Activated CD8-positive, alpha-beta T cell treated with anti-CD3 and anti-CD28 coated beads, Interleukin-2, amount 10 ng/mL, durations not matched to agents 7 days and 5 days (primary cell): ENCODE results near the gene MYO1B. TPM values are rescaled to one million over a fixed set of nuclear protein-coding genes. Genes with fewer than 3 reads are reported as not detected.

ENCODE experiments used
- ATAC-seq: fragments of 150-1000 bp; cut with Tn5 transposase; one replicate; pipeline ENCODE4 v1.10.0; 2021; ENCODE audit warnings: moderate library complexity
- CTCF ChIA-PET: fragments of 350-600 bp; sonication (Branson Sonifier 250); formaldehyde crosslinking; loops from one replicate; lab custom pipeline; 2021; ENCODE audit warnings: antibody characterized with exemption; lab: Charles Lee
- POLR2A ChIA-PET: fragments of 350-600 bp; sonication (Branson Sonifier 250); formaldehyde crosslinking; loops from one replicate; lab custom pipeline; 2021; ENCODE audit warnings: antibody characterized with exemption; lab: Charles Lee
- DNase-seq: peaks from one replicate; pipeline ENCODE4 v3.0.0-alpha.2; 2020
- H3K27ac Mint-ChIP-seq: one replicate; pipeline ENCODE4 v1.8.0; 2021; ENCODE audit warnings: mild to moderate bottlenecking, mixed read lengths
- H3K27me3 Mint-ChIP-seq: one replicate; pipeline ENCODE4 v1.8.0; 2021; ENCODE audit warnings: low read depth, mixed read lengths
- H3K36me3 Mint-ChIP-seq: one replicate; pipeline ENCODE4 v1.8.0; 2021; ENCODE audit warnings: low read depth, mixed read lengths
- H3K4me1 Mint-ChIP-seq: one replicate; pipeline ENCODE4 v1.8.0; 2021; ENCODE audit warnings: low read depth, mixed read lengths
- H3K4me3 Mint-ChIP-seq: one replicate; pipeline ENCODE4 v1.8.0; 2021; ENCODE audit warnings: mild to moderate bottlenecking, mixed read lengths
- H3K9me3 Mint-ChIP-seq: one replicate; pipeline ENCODE4 v1.8.0; 2022; ENCODE audit warnings: mixed read lengths; ENCODE audit not compliant: insufficient read depth
- total RNA-seq, 2 experiments: library from RNA; stranded (reverse); gene quantifications; one replicate each; pipeline ENCODE4 v1.2.3, GENCODE V29; 2021

MYO1B gene
- total RNA-seq, 2 experiments from 2014 or later, result 2.6 to 3.4 TPM

DNA sequence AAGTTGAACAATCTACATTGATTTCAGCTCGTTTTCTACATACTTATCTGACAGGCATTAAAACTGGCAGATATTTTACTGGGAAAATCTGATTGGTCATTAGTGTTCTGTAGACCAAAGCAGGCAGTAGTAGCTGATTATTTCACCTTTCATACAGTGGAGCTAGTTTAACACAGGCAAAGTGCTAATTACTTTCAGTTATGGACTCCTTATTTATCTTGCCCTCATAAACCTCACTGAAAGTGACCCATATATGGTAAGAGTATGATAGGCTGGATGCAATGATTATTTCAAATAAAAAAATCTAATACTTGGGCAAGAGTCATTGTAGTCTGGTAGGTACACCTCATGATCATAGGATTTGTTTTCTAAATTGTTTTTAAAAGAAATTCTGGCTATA is 129.7 kb downstream of the MYO1B start:
- ATAC-seq, result no peak
- no peaks in the 10 kb centered on the region for H3K9me3 Mint-ChIP-seq
- no peak for DNase-seq
- H3K27ac Mint-ChIP-seq, result no peak overlapping the region
- H3K27me3 Mint-ChIP-seq, result no peaks in the 10 kb centered on the region
- H3K4me3 Mint-ChIP-seq, result no peak overlapping the region
- no peaks in the 10 kb centered on the region for H3K36me3 Mint-ChIP-seq
- CTCF ChIA-PET, result no interaction called here
- POLR2A ChIA-PET, result no interaction called here
- peaks cover 15% of the 10 kb centered on the region for H3K4me1 Mint-ChIP-seq

DNA sequence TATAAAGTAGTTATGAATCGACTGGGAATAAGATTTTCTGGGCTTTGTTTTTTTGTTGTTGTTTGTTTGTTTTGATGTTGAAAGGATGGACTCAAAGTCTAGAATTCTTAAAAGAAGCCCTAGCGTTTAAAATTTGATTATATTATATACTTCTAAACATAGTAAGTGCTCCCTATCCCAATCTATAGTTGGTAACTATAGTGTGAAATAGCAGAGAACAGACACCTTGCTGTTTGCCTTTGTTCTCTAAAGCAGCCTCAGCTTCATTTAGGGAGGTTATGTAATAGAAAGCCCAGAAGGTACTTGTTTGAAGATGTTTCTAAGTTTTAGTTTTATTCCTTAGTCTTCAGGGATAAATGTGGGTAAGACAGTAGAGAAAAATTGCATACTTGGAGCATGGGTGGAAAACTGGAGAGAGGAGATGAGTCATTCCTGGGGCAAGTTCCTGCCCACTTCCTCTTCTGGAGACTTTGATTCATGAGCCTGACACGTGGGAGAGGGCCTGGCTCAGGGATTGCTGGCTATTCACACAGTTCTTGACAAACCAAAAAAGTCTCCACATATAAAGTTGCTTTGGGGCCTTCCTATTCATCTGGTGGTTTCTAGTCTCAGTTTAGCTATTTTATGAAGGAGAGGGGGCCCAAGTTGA is 131.9 kb downstream of the MYO1B start:
- H3K9me3 Mint-ChIP-seq, result no peaks in the 10 kb centered on the region
- H3K27ac Mint-ChIP-seq, result no peak overlapping the region
- POLR2A ChIA-PET, result no interaction called here
- DNase-seq (no peak), ATAC-seq (no peak)
- H3K36me3 Mint-ChIP-seq, result no peaks in the 10 kb centered on the region
- CTCF ChIA-PET, result no interaction called here
- H3K4me1 Mint-ChIP-seq, result peaks cover 15% of the 10 kb centered on the region
- H3K4me3 Mint-ChIP-seq, result no peak overlapping the region
- no peaks in the 10 kb centered on the region for H3K27me3 Mint-ChIP-seq

DNA sequence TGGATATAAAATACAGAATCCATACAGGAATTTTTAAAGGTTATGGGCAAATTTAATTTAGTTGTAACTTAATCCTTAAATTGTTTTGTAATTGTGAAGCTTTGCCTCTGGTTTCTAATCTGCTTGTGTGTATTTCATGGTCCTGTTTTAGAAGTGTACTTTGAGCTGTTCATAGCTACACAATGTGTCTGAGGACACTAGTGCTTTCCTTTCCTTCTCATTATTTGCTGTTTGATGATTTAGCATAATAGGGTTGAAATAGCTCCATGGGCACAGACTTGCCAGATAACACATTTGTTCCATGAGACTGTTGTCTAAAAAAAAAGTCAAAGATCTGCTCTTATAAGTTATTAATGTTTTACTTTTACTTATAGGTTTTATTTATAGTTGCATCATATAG is 134.2 kb downstream of the MYO1B start:
- no peaks in the 10 kb centered on the region for H3K9me3 Mint-ChIP-seq
- no peak for ATAC-seq
- no peak overlapping the region for H3K4me3 Mint-ChIP-seq
- H3K27me3 Mint-ChIP-seq, result no peaks in the 10 kb centered on the region
- no peak overlapping the region for H3K27ac Mint-ChIP-seq
- no peaks in the 10 kb centered on the region for H3K36me3 Mint-ChIP-seq
- ChIA-PET POLR2A (no interaction called here), CTCF (interaction anchor here (0.9 kb wide), 1 partner anchor 14 kb away, joined by 3 read pairs; no protein-coding TSS in a partner anchor)
- DNase-seq, result no peak
- peaks cover 15% of the 10 kb centered on the region for H3K4me1 Mint-ChIP-seq

- H3K9me3 Mint-ChIP-seq, result no peaks in the 10 kb centered on the region
Measured at GRCh38 chr2:191382801-191383200, 137.6 kb downstream of the MYO1B start.

GRCh38 chr2:191383486-191383885 is 138.3 kb downstream of the MYO1B start:
- H3K36me3 Mint-ChIP-seq, result no peaks in the 10 kb centered on the region
- ChIA-PET POLR2A (no interaction called here), CTCF (interaction anchor here (0.6 kb wide), 1 partner anchor 327 kb away, joined by 3 read pairs; no protein-coding TSS in a partner anchor)
- no peak overlapping the region for H3K4me3 Mint-ChIP-seq
- ATAC-seq (no peak), DNase-seq (no peak)
- H3K9me3 Mint-ChIP-seq, result no peaks in the 10 kb centered on the region
- H3K27me3 Mint-ChIP-seq, result no peaks in the 10 kb centered on the region
- H3K27ac Mint-ChIP-seq, result no peak overlapping the region
- peaks cover 2% of the 10 kb centered on the region for H3K4me1 Mint-ChIP-seq

More at GRCh38 chr2:191382801-191383200, 137.6 kb downstream of the MYO1B start:
- ChIA-PET POLR2A (no interaction called here), CTCF (no interaction called here)
- no peak for ATAC-seq
- Mint-ChIP-seq H3K4me3 (no peak overlapping the region), H3K36me3 (no peaks in the 10 kb centered on the region), H3K27me3 (no peaks in the 10 kb centered on the region), H3K4me1 (peaks cover 6% of the 10 kb centered on the region), H3K27ac (no peak overlapping the region)
- no peak for DNase-seq

- CTCF ChIA-PET, result interaction anchor here (0.9 kb wide), 1 partner anchor 333 kb away, joined by 4 read pairs; no protein-coding TSS in a partner anchor
- Mint-ChIP-seq H3K27ac (no peak overlapping the region), H3K36me3 (no peaks in the 10 kb centered on the region), H3K27me3 (no peaks in the 10 kb centered on the region), H3K9me3 (no peaks in the 10 kb centered on the region), H3K4me1 (no peaks in the 10 kb centered on the region), H3K4me3 (no peak overlapping the region)
- POLR2A ChIA-PET, result no interaction called here
- DNase-seq, result no peak
- ATAC-seq, result no peak
Measured at GRCh38 chr2:191384829-191385228, 139.6 kb downstream of the MYO1B start.

DNA sequence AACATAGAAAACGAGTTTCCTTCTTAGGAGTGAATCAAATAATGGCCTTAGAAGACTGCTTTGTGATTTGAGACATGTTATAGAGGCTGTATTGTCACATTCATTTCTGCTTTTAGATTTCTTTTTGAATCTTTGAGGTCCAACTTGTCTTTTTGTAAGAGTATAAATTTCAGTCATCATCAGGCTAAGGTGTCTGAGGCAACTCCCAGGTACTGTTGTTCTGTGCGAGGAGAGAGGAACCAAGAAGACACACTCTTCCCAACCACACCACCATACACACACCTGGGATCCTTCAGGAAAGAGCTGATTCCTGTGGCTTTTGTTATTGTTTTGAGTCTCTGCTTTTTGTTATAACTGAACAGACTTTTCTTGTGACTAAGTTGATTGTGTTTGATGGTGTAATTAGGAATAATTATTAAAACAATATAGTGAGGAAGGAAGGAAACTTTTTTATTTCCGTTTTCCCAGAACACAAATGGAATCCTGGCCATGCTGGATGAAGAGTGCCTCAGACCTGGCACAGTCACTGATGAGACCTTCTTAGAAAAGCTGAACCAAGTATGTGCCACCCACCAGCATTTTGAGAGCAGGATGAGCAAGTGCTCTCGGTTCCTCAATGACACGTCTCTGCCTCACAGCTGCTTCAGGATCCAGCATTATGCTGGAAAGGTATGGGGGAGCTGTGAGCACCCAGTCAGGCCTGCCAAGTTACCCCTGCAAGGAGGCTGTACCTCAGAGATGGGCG is 140.4 kb downstream of the MYO1B start:
- CTCF ChIA-PET, result no interaction called here
- Mint-ChIP-seq H3K4me1 (no peaks in the 10 kb centered on the region), H3K27ac (no peak overlapping the region), H3K4me3 (no peak overlapping the region), H3K36me3 (no peaks in the 10 kb centered on the region), H3K9me3 (no peaks in the 10 kb centered on the region), H3K27me3 (no peaks in the 10 kb centered on the region)
- DNase-seq (no peak), ATAC-seq (no peak)
- POLR2A ChIA-PET, result no interaction called here

GRCh38 chr2:191386938-191387536 is 141.8 kb downstream of the MYO1B start:
- CTCF ChIA-PET, result no interaction called here
- no peaks in the 10 kb centered on the region for H3K9me3 Mint-ChIP-seq
- ATAC-seq (no peak), DNase-seq (no peak)
- POLR2A ChIA-PET, result no interaction called here
- H3K4me3 Mint-ChIP-seq, result no peak overlapping the region
- no peak overlapping the region for H3K27ac Mint-ChIP-seq
- H3K36me3 Mint-ChIP-seq, result no peaks in the 10 kb centered on the region
- no peaks in the 10 kb centered on the region for H3K27me3 Mint-ChIP-seq
- no peaks in the 10 kb centered on the region for H3K4me1 Mint-ChIP-seq

GRCh38 chr2:191389288-191389687 is 144.1 kb downstream of the MYO1B start:
- Mint-ChIP-seq H3K4me3 (no peak overlapping the region), H3K36me3 (no peaks in the 10 kb centered on the region), H3K27ac (no peak overlapping the region), H3K9me3 (no peaks in the 10 kb centered on the region), H3K27me3 (no peaks in the 10 kb centered on the region), H3K4me1 (no peaks in the 10 kb centered on the region)
- DNase-seq, result no peak
- ChIA-PET CTCF (no interaction called here), POLR2A (no interaction called here)
- no peak for ATAC-seq

- Mint-ChIP-seq H3K36me3 (no peaks in the 10 kb centered on the region), H3K4me1 (no peaks in the 10 kb centered on the region), H3K27ac (no peak overlapping the region), H3K27me3 (no peaks in the 10 kb centered on the region), H3K9me3 (no peaks in the 10 kb centered on the region), H3K4me3 (no peak overlapping the region)
- ChIA-PET POLR2A (no interaction called here), CTCF (no interaction called here)
- DNase-seq, result no peak
- ATAC-seq, result no peak
Measured at GRCh38 chr2:191391171-191391570, 146.0 kb downstream of the MYO1B start.

DNA sequence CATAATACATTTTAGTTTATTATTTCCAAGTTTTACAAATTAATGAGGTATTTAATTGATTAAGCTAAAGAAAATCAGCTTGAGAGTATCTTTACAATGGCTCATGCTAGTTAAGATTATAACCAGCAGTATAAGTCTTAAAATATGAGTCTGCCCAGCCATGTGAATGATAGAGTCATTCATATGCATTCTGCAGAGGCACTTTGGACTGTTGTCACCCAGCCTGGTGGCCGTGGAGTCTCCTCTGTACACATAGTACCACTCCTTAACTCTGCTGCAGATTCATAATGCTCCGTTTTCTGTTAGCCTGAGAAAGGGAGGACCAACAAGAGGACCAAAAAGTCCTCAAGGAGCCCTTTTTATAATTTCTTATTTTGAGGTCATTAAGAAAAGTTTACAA is 148.8 kb downstream of the MYO1B start:
- ChIA-PET POLR2A (no interaction called here), CTCF (interaction anchor here (1.1 kb wide), 1 partner anchor 15 kb away, joined by 3 read pairs; no protein-coding TSS in a partner anchor)
- DNase-seq (no peak), ATAC-seq (no peak)
- H3K27ac Mint-ChIP-seq, result no peak overlapping the region
- no peak overlapping the region for H3K4me3 Mint-ChIP-seq
- no peaks in the 10 kb centered on the region for H3K27me3 Mint-ChIP-seq
- H3K9me3 Mint-ChIP-seq, result no peaks in the 10 kb centered on the region
- H3K4me1 Mint-ChIP-seq, result no peaks in the 10 kb centered on the region
- H3K36me3 Mint-ChIP-seq, result no peaks in the 10 kb centered on the region

GRCh38 chr2:191396794-191397193 is 151.6 kb downstream of the MYO1B start:
- no peaks in the 10 kb centered on the region for H3K4me1 Mint-ChIP-seq
- no peaks in the 10 kb centered on the region for H3K27me3 Mint-ChIP-seq
- CTCF ChIA-PET, result no interaction called here
- no peaks in the 10 kb centered on the region for H3K9me3 Mint-ChIP-seq
- POLR2A ChIA-PET, result no interaction called here
- no peaks in the 10 kb centered on the region for H3K36me3 Mint-ChIP-seq
- no peak overlapping the region for H3K27ac Mint-ChIP-seq
- H3K4me3 Mint-ChIP-seq, result no peak overlapping the region
- DNase-seq, result no peak
- ATAC-seq, result no peak
